ENCODE results near the gene PTPN14.

Gene PTPN14

DNA sequence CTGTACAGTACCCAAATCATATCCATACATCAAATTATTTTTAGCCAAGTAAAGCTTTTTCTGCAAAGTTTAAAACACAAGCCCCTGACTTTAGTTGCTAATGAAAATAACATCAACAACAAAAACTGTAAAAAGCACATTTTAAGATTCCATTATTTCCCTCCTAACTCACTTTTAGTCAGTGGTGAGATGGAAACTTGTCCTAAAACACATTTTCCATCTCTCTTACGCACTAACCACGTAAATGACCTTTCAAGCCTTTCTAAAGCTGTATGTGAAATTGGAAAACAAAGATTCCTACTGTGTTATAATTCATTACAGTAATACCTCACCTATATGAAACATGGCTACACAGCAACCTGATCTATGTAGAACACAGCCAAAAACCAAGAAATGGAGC lies 77.5 kb downstream of the PTPN14 start:
- Mint-ChIP-seq H3K27me3 (ENCODE audit: low read depth, poor library complexity) (no peaks in the 10 kb centered on the region), H3K36me3 (ENCODE audit: low read depth) (peaks cover 16% of the 10 kb centered on the region), H3K4me1 (peaks cover 38% of the 10 kb centered on the region), H3K27ac (no peak overlapping the region), H3K9me3 (peaks cover 3% of the 10 kb centered on the region), H3K4me3 (no peak overlapping the region)
- TF ChIP-seq CTCF (IDR thresholded peaks at IDR 0.05) = no peak
- no peak for DNase-seq

DNA sequence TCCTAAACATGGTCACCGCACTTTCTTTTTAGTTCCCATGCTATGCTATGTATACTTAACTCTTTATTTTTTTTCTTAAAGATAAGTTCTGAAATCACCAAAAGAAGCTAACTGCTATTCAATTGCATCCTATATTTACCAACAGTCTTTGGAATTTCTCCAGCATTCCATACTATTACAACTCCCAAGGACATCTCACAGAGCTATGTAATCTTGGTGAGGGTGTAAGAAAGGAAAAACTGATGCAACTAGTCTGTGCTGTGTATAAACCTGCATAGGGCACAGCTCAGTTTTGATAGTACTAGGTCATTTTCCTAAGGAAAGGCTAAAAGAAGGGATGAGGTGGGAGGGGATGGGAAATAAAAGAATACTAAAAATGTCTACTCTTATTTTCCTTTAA lies 78.0 kb downstream of the PTPN14 start:
- no peaks in the 10 kb centered on the region for H3K27me3 Mint-ChIP-seq (ENCODE audit: low read depth, poor library complexity)
- no peak for TF ChIP-seq CTCF (IDR thresholded peaks at IDR 0.05)
- DNase-seq = no peak
- peaks cover 16% of the 10 kb centered on the region for H3K36me3 Mint-ChIP-seq (ENCODE audit: low read depth)
- H3K27ac Mint-ChIP-seq = no peak overlapping the region
- H3K9me3 Mint-ChIP-seq = peaks cover 3% of the 10 kb centered on the region
- no peak overlapping the region for H3K4me3 Mint-ChIP-seq
- peaks cover 38% of the 10 kb centered on the region for H3K4me1 Mint-ChIP-seq

DNA sequence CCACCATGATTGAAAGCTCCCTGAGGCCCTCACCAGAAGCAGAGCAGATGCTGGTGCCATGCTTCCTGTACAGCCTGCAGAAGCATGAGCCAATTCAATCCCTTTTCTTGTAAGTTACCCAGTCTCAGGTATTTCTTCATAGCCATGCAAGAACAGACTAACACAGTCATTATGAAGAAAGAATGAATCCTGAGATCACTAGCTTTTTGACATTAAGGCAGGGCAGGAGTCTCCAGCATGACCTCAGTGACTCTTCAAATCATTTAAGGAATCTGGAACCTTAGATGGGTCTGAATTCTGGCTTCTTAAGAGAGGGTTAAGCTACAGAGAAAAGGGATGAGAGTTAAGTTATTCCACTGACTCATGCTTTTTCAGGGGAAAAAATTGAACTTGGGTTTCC lies 79.0 kb downstream of the PTPN14 start:
- H3K4me3 Mint-ChIP-seq = no peak overlapping the region

GRCh38 chr1:214471458-214471857 lies 79.9 kb downstream of the PTPN14 start:
- peaks cover 31% of the 10 kb centered on the region for H3K4me1 Mint-ChIP-seq
- H3K27ac Mint-ChIP-seq = no peak overlapping the region
- TF ChIP-seq CTCF (IDR thresholded peaks at IDR 0.05) = no peak
- H3K36me3 Mint-ChIP-seq (ENCODE audit: low read depth) = peaks cover 16% of the 10 kb centered on the region
- H3K4me3 Mint-ChIP-seq = no peak overlapping the region
- DNase-seq = no peak
- H3K9me3 Mint-ChIP-seq = peaks cover 3% of the 10 kb centered on the region
- no peaks in the 10 kb centered on the region for H3K27me3 Mint-ChIP-seq (ENCODE audit: low read depth, poor library complexity)

More for the DNA sequence above, 79.0 kb downstream of the PTPN14 start:
- Mint-ChIP-seq H3K27me3 (ENCODE audit: low read depth, poor library complexity) (no peaks in the 10 kb centered on the region), H3K4me1 (peaks cover 31% of the 10 kb centered on the region), H3K27ac (no peak overlapping the region), H3K9me3 (peaks cover 3% of the 10 kb centered on the region), H3K36me3 (ENCODE audit: low read depth) (peaks cover 16% of the 10 kb centered on the region)
- no peak for DNase-seq
- TF ChIP-seq CTCF (IDR thresholded peaks at IDR 0.05) = no peak

GRCh38 chr1:214470132-214470531 lies 81.3 kb downstream of the PTPN14 start:
- H3K27me3 Mint-ChIP-seq (ENCODE audit: low read depth, poor library complexity) = no peaks in the 10 kb centered on the region
- H3K4me1 Mint-ChIP-seq = peaks cover 21% of the 10 kb centered on the region
- H3K9me3 Mint-ChIP-seq = peaks cover 3% of the 10 kb centered on the region
- H3K4me3 Mint-ChIP-seq = no peak overlapping the region
- DNase-seq = no peak
- TF ChIP-seq CTCF (IDR thresholded peaks at IDR 0.05) = no peak
- H3K36me3 Mint-ChIP-seq (ENCODE audit: low read depth) = peaks cover 11% of the 10 kb centered on the region
- no peak overlapping the region for H3K27ac Mint-ChIP-seq

GRCh38 chr1:214469290-214469689 lies 82.1 kb downstream of the PTPN14 start:
- Mint-ChIP-seq H3K27ac (no peak overlapping the region), H3K4me1 (peaks cover 26% of the 10 kb centered on the region), H3K9me3 (peaks cover 3% of the 10 kb centered on the region), H3K36me3 (ENCODE audit: low read depth) (peaks cover 17% of the 10 kb centered on the region), H3K4me3 (no peak overlapping the region), H3K27me3 (ENCODE audit: low read depth, poor library complexity) (no peaks in the 10 kb centered on the region)
- no peak for DNase-seq
- no peak for TF ChIP-seq CTCF (IDR thresholded peaks at IDR 0.05)

Measured in nephron progenitor cell (in vitro differentiated cells).